Mesendoderm (in vitro differentiated cells): Measurements from ENCODE around the gene DDI2.

Experiments used
- DNase-seq: peaks from one replicate; pipeline ENCODE4 v3.0.0; 2013
- H2AK5ac ChIP-seq: 2 replicates; pipeline ENCODE4 v1.6.1; 2013; ENCODE audit warnings: low read length, inconsistent platforms
- H2BK120ac ChIP-seq: 2 replicates; pipeline ENCODE4 v1.6.1; 2013; ENCODE audit warnings: low read depth, mild to moderate bottlenecking, low read length, moderate library complexity, mixed read lengths
- H2BK15ac ChIP-seq: replicated peaks from 2 replicates; pipeline ENCODE4 v1.6.1; 2013; ENCODE audit warnings: low read depth, mild to moderate bottlenecking, moderate library complexity
- H2BK5ac ChIP-seq: 2 replicates; pipeline ENCODE4 v1.6.1; 2013; ENCODE audit warnings: low read length, inconsistent platforms
- H3K18ac ChIP-seq: 2 replicates; pipeline ENCODE4 v1.6.1; 2013; ENCODE audit warnings: mild to moderate bottlenecking, low read length, mixed read lengths
- H3K23ac ChIP-seq: one replicate; pipeline ENCODE4 v1.6.1; 2013; ENCODE audit warnings: low read length
- H3K27ac ChIP-seq: 2 replicates; pipeline ENCODE4 v1.5.1; 2013; ENCODE audit warnings: low read depth, mild to moderate bottlenecking, inconsistent platforms, low read length, moderate library complexity
- H3K27me3 ChIP-seq: 2 replicates; pipeline ENCODE4 v1.6.1; 2013; ENCODE audit warnings: low read length, control low read depth, mild to moderate bottlenecking, inconsistent platforms; ENCODE audit not compliant: insufficient read depth, poor library complexity
- H3K36me3 ChIP-seq: 2 replicates; pipeline ENCODE4 v1.6.1; 2013; ENCODE audit warnings: low read length, inconsistent platforms; ENCODE audit not compliant: control insufficient read depth, insufficient read depth
- H3K4ac ChIP-seq: one replicate; pipeline ENCODE4 v1.6.1; 2013; ENCODE audit warnings: low read depth, mild to moderate bottlenecking, low read length, moderate library complexity
- H3K4me1 ChIP-seq: 2 replicates; pipeline ENCODE4 v1.6.1; 2013; ENCODE audit warnings: low read depth, low read length, inconsistent platforms; ENCODE audit not compliant: control insufficient read depth
- H3K4me2 ChIP-seq: 2 replicates; pipeline ENCODE4 v1.6.1; 2013; ENCODE audit warnings: low read length
- H3K4me3 ChIP-seq: 2 replicates; pipeline ENCODE4 v1.5.1; 2013; ENCODE audit warnings: mild to moderate bottlenecking, low read length
- H3K56ac ChIP-seq: one replicate; pipeline ENCODE4 v1.6.1; 2013; ENCODE audit warnings: low read length
- H3K79me1 ChIP-seq: 2 replicates; pipeline ENCODE4 v1.6.1; 2013; ENCODE audit warnings: low read length, inconsistent platforms
- H3K79me2 ChIP-seq: 2 replicates; pipeline ENCODE4 v1.6.1; 2013; ENCODE audit warnings: mild to moderate bottlenecking, low read length; ENCODE audit not compliant: control insufficient read depth, insufficient read depth
- H3K9ac ChIP-seq: 2 replicates; pipeline ENCODE4 v1.6.1; 2013; ENCODE audit warnings: low read length, inconsistent platforms
- H4K5ac ChIP-seq: one replicate; pipeline ENCODE4 v1.6.1; 2013; ENCODE audit warnings: low read length
- H4K8ac ChIP-seq: one replicate; pipeline ENCODE4 v1.6.1; 2013; ENCODE audit warnings: low read depth, mild to moderate bottlenecking, control low read depth, low read length, moderate library complexity
- WGBS: extraction: QIAGEN DNeasy Blood & Tissue Kit; methylation state at CpG from one replicate; pipeline ENCODE4 v1.1.7; 2013; ENCODE audit warnings: low lambda C conversion rate, missing lambda C conversion rate; ENCODE audit not compliant: insufficient coverage; ENCODE audit errors: extremely low coverage; 5-methylcytosine and 5-hydroxymethylcytosine counted together

DDI2 gene

DNA sequence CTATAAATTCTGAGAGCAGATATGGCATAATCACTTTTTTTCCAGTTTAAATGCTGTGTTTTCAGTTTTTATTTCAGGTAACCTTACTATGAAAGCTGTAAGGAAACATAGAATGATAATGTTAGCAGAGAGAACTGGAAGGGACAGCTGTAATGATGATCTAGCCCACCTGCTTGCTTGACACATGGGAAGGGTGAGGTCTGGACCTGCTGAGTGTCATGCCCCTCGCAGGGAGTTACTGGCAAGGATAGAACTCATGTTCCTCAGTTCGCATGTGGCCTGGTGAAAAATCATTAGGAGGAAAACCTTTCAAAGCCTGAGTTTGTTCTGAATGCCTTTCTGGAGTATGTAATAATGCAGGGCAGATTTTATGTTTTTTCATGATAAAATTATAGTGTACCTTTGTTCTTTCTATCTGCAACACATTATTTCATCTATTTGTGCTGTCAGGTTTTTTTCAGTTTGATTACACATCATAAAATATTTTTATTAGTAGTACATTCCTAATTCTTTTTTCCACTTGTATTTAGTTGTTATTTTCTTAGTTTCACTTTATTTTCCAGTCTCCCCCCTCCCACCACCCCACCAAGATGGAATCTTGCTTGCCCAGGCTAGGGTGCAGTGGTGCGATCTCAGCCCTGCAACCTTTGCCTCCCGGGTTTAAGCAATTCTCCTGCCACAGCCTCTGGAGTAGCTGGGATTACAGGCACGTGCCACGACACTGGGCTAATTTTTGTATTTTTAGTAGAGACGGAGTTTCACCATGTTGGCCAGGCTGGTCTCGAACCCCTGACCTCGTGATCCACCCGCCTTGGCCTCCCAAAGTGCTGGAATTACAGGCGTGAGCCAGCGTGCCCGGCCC lies 8.0 kb downstream of the DDI2 start:
- H3K79me2 ChIP-seq: peaks cover 47% of the 10 kb centered on the region
- H3K56ac ChIP-seq: no peak overlapping the region
- H3K18ac ChIP-seq: no peak overlapping the region
- H3K23ac ChIP-seq: no peak overlapping the region
- H3K4me3 ChIP-seq: no peak overlapping the region
- no peak overlapping the region for H2BK5ac ChIP-seq
- H3K36me3 ChIP-seq: peaks cover 5% of the 10 kb centered on the region
- WGBS: no CpG with 5 or more reads among the region's 13 CpGs
- peaks cover 15% of the 10 kb centered on the region for H3K79me1 ChIP-seq
- no peak overlapping the region for H3K4me2 ChIP-seq
- no peak overlapping the region for H4K5ac ChIP-seq
- H2BK15ac ChIP-seq: no peak overlapping the region
- no peak overlapping the region for H3K27ac ChIP-seq
- H2AK5ac ChIP-seq: no peak overlapping the region
- H3K4ac ChIP-seq: no peak overlapping the region
- no peak overlapping the region for H2BK120ac ChIP-seq
- H3K27me3 ChIP-seq: no peaks in the 10 kb centered on the region
- DNase-seq: peak; percentile 21
- H3K9ac ChIP-seq: no peak overlapping the region
- no peak overlapping the region for H4K8ac ChIP-seq
- no peaks in the 10 kb centered on the region for H3K4me1 ChIP-seq

DNA sequence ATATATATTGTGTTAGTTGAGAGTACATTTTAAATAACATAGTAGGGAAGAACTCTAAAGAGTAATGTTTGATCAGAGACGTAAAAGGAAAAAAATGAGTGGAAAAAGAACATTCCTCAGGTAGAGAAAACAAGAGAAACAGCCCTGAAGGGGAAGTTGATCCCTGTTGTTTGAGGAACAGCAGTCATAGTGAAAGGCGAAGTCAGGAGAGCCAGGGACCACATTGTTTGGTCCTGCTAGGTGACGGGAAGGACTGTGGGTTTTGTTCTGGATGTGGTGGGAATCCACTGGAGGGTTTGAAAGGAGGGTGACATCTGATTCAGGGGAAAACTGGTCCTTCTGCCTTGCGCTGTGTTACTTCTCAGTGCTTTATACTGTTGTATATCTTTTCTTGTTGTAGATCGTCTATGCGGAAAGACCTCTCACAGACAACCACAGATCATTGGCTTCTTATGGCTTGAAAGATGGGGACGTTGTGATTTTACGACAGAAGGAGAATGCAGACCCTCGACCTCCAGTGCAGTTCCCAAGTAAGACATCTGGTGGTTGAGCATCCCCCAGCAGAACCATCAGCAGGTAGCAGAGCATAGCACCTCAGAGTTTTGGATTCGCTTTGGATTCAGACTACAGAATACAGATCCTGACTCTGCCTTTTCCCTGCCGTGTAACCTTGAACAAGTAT lies 9.2 kb downstream of the DDI2 start:
- no peak overlapping the region for H2BK15ac ChIP-seq
- H3K9ac ChIP-seq: no peak overlapping the region
- H3K27ac ChIP-seq: no peak overlapping the region
- no peaks in the 10 kb centered on the region for H3K27me3 ChIP-seq
- H3K36me3 ChIP-seq: peaks cover 5% of the 10 kb centered on the region
- no peak overlapping the region for H3K4me3 ChIP-seq
- H3K4me1 ChIP-seq: no peaks in the 10 kb centered on the region
- no peak for DNase-seq
- no peak overlapping the region for H4K5ac ChIP-seq
- H2BK120ac ChIP-seq: no peak overlapping the region
- H3K79me1 ChIP-seq: peaks cover 18% of the 10 kb centered on the region
- H4K8ac ChIP-seq: no peak overlapping the region
- peaks cover 39% of the 10 kb centered on the region for H3K79me2 ChIP-seq
- peak overlapping the region; percentile 66 for H3K23ac ChIP-seq
- no peak overlapping the region for H3K4ac ChIP-seq
- H3K4me2 ChIP-seq: no peak overlapping the region
- no peak overlapping the region for H3K18ac ChIP-seq
- no peak overlapping the region for H3K56ac ChIP-seq
- WGBS: no CpG with 5 or more reads among the region's 11 CpGs
- H2AK5ac ChIP-seq: no peak overlapping the region
- no peak overlapping the region for H2BK5ac ChIP-seq

DNA sequence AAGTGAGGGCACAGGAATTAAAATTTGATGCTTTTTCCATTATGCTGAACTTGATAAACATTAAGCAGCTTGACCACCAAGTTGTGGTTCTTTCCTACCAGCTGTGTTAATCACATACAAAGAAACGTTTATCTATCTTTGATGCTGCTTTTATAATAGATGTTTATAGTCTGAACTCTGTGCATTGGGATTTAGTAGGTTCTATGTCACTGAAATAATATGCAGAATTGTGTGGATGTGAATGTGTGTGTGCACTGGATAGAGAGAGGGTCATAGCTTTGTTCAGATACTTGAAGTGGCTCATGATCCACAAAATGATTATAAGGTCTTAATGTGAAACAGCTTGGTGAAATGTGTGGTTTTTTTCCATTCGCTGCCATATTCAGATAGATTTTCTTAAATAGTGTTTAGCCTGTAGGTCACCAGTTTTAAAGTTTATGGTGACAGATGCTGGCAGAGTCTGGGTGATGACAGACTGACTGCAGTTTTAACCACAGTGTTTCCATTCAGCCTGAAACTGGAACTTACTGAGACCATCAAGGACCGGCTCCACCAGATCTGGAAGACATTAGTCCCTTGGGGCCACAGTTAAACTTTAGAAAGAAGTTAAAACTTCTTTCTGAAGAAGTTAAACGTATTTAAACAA lies 10.2 kb downstream of the DDI2 start:
- no peak overlapping the region for H2BK120ac ChIP-seq

DNA sequence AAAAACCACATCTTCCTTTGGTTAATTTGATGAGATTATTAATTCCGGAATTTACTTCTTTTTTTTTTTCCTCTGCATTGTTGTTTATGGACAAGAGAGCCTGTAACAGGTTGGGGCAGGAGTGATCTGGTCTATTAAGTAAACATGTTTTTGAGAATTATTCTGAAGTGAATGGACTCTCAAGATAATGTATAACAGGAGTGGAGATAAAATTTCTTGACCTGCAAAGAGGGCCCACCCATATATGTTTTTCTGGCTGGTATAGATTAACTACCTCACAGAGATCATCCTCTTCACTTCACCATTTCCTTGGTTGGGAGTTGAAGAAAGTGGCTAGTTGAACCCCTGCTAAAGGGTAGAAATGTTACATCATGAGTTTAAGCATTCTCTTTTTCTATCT lies 10.7 kb downstream of the DDI2 start:
- H3K9ac ChIP-seq: no peak overlapping the region
- no peak for DNase-seq
- H4K5ac ChIP-seq: no peak overlapping the region
- no peak overlapping the region for H3K23ac ChIP-seq
- H3K4me3 ChIP-seq: no peak overlapping the region
- no peak overlapping the region for H3K4ac ChIP-seq
- no peak overlapping the region for H3K4me2 ChIP-seq
- no peaks in the 10 kb centered on the region for H3K27me3 ChIP-seq
- no peak overlapping the region for H2BK15ac ChIP-seq
- H3K18ac ChIP-seq: no peak overlapping the region
- H2AK5ac ChIP-seq: no peak overlapping the region
- no peak overlapping the region for H2BK5ac ChIP-seq
- H3K27ac ChIP-seq: no peak overlapping the region
- peaks cover 27% of the 10 kb centered on the region for H3K79me2 ChIP-seq
- no CpG with 5 or more reads among the region's 1 CpG for WGBS
- no peak overlapping the region for H4K8ac ChIP-seq
- H3K36me3 ChIP-seq: peaks cover 5% of the 10 kb centered on the region
- no peaks in the 10 kb centered on the region for H3K4me1 ChIP-seq
- no peak overlapping the region for H3K56ac ChIP-seq
- no peak overlapping the region for H2BK120ac ChIP-seq
- H3K79me1 ChIP-seq: peaks cover 16% of the 10 kb centered on the region

More for the DNA sequence above, 10.2 kb downstream of the DDI2 start:
- peaks cover 31% of the 10 kb centered on the region for H3K79me2 ChIP-seq
- WGBS: no CpG with 5 or more reads among the region's 4 CpGs
- H3K4me3 ChIP-seq: no peak overlapping the region
- no peak overlapping the region for H3K56ac ChIP-seq
- no peak overlapping the region for H3K23ac ChIP-seq
- no peak overlapping the region for H3K18ac ChIP-seq
- no peak overlapping the region for H4K5ac ChIP-seq
- peaks cover 5% of the 10 kb centered on the region for H3K36me3 ChIP-seq
- DNase-seq: no peak
- H3K27me3 ChIP-seq: no peaks in the 10 kb centered on the region
- peaks cover 18% of the 10 kb centered on the region for H3K79me1 ChIP-seq
- H3K4me2 ChIP-seq: no peak overlapping the region
- H2BK5ac ChIP-seq: no peak overlapping the region
- no peaks in the 10 kb centered on the region for H3K4me1 ChIP-seq
- no peak overlapping the region for H3K27ac ChIP-seq
- no peak overlapping the region for H4K8ac ChIP-seq
- no peak overlapping the region for H3K4ac ChIP-seq
- H3K9ac ChIP-seq: no peak overlapping the region
- H2AK5ac ChIP-seq: no peak overlapping the region
- H2BK15ac ChIP-seq: no peak overlapping the region

DNA sequence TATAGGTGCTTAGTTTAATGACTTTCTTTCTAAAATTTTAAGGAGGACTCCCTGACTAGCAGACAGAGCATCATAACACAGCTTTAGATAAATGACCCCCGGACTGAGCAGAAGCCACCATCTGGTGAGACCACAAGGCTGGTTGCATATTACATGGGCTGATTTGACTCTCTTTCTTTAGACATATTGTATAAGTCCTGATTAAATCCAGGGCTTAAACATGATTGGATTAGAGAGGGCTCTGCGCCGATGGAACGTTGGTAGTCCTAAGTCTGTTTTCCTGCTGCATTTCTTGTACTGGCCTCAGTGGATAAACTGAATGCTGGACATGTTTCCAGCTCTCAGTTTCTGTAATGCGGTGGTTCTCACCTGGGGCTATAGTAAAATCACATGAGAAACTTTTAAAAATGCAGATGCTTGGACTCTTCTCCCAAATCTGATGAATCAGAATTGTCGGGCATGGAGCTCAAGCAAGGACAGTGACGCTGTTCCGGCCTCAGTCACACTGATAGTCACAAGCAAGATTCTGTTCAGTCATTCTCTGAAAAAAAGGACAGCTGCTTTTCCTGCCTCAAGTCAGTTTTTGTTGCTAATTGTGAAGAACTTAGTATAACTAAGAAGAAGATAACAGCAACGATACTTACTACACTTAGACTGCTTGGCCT lies 16.6 kb downstream of the DDI2 start:
- no peaks in the 10 kb centered on the region for H3K79me2 ChIP-seq
- H2AK5ac ChIP-seq: no peak overlapping the region
- DNase-seq: no peak
- H3K4me3 ChIP-seq: no peak overlapping the region
- no peak overlapping the region for H2BK15ac ChIP-seq
- H3K4me1 ChIP-seq: no peaks in the 10 kb centered on the region
- whole genome bisulfite sequencing: no CpG with 5 or more reads among the region's 9 CpGs
- no peak overlapping the region for H2BK120ac ChIP-seq
- no peaks in the 10 kb centered on the region for H3K27me3 ChIP-seq
- H3K27ac ChIP-seq: no peak overlapping the region
- no peak overlapping the region for H3K18ac ChIP-seq
- H3K36me3 ChIP-seq: peaks cover 7% of the 10 kb centered on the region
- H4K5ac ChIP-seq: no peak overlapping the region
- H3K4me2 ChIP-seq: no peak overlapping the region
- no peak overlapping the region for H3K56ac ChIP-seq
- no peak overlapping the region for H3K23ac ChIP-seq
- peaks cover 5% of the 10 kb centered on the region for H3K79me1 ChIP-seq
- no peak overlapping the region for H4K8ac ChIP-seq
- H2BK5ac ChIP-seq: no peak overlapping the region
- H3K4ac ChIP-seq: no peak overlapping the region
- no peak overlapping the region for H3K9ac ChIP-seq
